GM21515 (cell line): ENCODE results near the gene KANTR.

Experiments used
- ATAC-seq: cut with Tn5 transposase; IDR thresholded peaks from one replicate; pipeline ENCODE4 v1.9.1; 2021; ENCODE audit not compliant: unreplicated experiment

The KANTR gene

DNA sequence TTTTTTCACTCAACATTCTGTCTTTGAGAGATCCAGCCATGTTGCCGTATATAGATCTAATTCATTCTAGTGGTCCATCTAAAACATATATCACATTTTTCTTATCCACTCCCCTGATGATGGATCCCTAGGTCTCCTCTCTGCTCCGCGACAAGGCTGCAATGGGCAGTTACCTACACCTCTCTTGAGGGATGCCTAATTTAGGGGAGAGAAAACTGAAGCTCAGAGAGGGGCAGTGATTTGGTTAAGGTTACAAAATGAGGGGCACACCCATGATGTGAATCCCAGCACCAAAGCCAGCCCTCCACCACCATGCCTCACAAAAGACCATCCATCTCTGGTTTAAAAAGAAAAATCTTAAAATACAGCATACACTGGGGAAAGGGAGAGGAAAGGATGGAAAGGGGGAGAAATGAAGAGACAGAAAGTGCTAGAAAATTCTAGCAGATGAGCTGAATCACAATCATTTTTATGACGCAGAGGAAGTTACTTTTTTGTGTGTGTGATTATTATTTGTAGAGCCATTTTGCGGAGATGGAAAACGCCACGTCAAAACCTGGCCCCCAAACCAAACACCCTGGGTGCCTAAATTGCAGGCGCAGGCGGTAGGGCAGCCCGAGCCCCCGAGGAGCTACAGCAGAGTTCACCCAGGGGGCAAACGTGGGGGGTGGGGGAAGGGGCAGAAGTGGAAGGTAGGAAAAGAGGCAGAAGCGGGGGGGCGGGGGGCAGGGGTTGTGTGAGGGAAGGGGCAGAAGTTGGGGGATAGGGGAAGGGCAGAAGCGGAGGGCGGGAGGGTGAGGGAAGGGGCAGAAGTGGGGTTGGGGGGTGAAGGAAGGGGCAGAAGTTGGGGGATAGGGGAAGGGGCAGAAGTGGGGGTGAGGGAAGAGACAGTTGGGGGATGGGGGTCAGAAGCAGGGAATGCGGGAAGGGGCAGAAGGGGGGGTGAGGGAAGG lies 13.0 kb upstream of the KANTR start:
- no peak for ATAC-seq

DNA sequence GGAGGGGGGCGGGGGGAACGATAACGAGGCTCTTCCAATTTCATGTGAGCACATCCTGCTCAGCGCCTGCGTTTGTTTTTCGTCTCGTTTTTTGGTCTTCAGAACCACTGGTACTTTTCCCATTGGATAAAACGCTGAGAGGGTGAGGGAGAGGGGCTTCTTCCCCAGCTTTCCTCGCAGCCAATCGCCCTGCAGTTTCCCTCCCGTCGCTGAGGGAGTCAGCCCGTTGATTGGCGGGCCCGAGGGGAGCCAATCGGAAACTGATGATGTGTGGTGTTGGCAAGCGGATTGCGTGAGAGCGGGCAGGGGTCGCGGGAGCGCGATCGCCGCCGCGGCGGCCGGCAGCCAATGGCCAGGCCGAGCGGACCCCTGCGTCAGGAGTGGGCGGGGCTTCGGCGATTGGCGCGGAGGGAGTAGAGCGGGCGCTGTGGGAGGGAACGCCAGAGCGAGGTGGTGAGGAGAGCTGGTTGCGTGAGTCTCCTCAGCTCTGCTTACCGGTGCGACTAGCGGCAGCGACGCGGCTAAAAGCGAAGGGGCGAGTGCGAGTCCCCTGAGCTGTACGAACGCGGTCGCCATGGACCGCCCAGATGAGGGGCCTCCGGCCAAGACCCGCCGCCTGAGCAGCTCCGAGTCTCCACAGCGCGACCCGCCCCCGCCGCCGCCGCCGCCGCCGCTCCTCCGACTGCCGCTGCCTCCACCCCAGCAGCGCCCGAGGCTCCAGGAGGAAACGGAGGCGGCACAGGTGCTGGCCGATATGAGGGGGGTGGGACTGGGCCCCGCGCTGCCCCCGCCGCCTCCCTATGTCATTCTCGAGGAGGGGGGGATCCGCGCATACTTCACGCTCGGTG lies 11.8 kb upstream of the KANTR start, which contains the start of gene TSPYL2:
TSPYL2 (plus strand) TSS at position 443 of the 848 bp plus-strand sequence; CDS start at position 575, 132 bp downstream.
- ATAC-seq = peak; percentile 91

DNA sequence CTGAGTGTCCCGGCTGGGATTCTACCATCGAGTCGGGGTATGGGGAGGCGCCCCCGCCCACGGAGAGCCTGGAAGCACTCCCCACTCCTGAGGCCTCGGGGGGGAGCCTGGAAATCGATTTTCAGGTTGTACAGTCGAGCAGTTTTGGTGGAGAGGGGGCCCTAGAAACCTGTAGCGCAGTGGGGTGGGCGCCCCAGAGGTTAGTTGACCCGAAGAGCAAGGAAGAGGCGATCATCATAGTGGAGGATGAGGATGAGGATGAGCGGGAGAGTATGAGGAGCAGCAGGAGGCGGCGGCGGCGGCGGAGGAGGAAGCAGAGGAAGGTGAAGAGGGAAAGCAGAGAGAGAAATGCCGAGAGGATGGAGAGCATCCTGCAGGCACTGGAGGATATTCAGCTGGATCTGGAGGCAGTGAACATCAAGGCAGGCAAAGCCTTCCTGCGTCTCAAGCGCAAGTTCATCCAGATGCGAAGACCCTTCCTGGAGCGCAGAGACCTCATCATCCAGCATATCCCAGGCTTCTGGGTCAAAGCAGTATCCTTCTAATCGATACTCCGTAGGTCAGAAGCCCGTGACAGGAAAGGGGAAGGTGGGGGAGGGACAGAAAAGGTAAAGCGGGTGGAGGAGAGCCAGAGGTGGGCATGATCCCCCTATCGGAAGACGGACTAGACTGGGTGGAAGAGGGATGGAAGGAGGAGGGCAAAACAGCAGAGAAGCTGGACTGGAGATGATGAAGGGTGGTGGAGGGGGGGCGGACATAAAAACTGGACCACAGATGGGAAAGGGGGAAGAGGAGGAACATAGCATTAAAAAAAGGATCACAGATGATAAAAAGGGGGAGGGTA lies 10.9 kb upstream of the KANTR start:
- no peak for ATAC-seq

DNA sequence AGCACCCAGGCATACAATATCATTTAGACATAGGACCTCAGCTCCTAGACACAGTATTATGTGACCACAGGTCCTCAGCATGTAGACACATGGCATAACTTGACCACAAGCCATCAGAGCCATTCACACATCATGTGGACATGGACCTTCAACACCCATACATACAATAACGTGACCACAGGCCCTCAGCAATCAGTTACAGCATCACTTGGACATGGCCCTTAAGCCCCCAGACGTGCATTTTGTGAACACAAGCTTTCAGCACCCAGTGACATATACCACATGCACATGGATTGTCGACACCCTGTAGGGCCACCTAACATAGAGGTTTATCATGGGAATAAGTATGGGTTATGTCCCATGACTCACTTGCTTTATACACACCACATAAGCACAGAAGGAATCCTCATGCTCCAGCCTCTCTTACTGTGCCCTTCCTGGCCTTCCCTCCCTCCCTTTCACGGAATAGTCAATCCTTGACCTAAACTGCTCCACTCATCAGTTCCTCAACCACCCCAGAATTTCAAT lies 9.8 kb upstream of the KANTR start:
- no peak for ATAC-seq

- ATAC-seq = no peak
These were observed 9.1 kb upstream of the KANTR start for GRCh38 chrX:53084863-53085262.

DNA sequence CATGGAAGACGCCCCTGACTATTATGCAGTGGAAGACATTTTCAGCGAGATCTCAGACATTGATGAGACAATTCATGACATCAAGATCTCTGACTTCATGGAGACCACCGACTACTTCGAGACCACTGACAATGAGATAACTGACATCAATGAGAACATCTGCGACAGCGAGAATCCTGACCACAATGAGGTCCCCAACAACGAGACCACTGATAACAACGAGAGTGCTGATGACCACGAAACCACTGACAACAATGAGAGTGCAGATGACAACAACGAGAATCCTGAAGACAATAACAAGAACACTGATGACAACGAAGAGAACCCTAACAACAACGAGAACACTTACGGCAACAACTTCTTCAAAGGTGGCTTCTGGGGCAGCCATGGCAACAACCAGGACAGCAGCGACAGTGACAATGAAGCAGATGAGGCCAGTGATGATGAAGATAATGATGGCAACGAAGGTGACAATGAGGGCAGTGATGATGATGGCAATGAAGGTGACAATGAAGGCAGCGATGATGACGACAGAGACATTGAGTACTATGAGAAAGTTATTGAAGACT lies 8.2 kb upstream of the KANTR start:
- ATAC-seq = no peak

DNA sequence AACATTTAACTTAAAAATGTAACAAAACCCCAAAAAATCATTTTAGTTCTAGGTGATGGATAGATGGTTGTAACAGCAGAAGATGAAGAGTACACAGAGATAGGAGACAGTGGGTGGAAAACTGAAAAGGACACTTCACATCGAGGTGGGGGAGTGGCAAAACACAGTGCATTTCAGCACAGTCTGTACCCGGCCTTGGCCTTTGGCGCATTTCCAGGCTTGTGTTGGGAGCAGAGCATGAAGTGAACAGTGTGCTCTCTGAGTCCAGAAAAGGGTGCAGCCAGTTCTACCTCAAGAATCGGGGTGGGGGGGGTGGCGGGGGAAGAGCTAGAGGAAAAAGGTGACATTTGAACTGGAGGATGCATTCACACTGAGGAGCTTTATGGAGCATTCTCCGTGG lies 7.5 kb upstream of the KANTR start:
- no peak for ATAC-seq

DNA sequence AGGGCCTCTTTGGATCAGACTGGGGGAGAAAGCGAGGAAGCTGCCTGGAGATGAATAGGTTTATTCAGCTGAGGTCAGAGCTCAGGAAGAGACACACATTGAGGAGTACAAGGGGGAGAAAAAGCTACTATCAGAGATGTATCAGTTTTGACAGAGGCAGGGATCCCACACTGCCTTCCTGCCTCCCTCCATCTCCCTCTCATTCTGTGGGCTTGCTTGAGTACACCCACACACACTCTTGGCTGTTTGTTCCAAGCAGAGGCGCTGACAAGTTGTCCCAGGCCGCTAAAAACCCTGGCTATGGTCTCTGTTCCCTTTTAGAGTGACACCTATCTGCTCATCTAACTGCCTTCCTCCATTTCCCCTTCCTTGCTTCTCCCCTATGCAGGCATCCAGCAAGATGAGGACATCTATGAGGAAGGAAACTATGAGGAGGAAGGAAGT lies 6.5 kb upstream of the KANTR start:
- ATAC-seq = no peak

DNA sequence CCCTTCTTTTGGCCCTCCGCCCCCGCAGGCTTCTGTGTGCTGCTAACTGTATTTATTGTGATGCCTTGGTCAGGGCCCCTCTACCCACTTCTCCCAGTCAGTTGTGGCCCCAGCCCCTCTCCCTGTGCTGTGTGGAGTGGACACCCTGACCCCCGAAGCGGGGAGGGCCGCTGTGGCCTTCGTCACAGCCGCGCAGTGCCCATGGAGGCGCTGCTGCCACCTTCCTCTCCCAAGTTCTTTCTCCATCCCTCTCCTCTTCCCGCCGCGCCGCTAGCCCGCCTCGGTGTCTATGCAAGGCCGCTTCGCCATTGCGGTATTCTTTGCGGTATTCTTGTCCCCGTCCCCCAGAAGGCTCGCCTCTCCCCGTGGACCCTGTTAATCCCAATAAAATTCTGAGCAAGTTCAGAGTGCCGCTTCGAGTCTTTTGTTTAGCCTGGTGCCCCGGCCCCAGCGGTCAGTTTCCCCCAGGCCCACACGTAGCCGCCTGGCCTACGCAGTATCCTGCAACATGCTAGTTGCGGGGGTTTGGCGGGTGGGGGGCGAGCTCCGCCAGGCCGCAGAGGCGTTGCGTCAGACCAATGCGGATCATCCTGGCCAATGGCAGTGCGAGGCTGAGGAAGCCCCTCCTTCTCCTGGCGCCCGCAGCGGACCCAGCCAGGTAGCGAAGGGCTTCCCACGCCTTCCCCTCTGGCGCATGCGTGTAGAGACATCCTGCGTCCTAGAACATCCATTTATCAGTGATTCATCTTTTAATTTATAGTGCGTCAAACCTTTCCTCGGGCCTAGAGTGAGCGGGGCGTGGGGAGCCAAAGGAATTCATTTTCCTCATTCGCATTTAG lies 5.6 kb upstream of the KANTR start:
- ATAC-seq = peak; percentile 46

DNA sequence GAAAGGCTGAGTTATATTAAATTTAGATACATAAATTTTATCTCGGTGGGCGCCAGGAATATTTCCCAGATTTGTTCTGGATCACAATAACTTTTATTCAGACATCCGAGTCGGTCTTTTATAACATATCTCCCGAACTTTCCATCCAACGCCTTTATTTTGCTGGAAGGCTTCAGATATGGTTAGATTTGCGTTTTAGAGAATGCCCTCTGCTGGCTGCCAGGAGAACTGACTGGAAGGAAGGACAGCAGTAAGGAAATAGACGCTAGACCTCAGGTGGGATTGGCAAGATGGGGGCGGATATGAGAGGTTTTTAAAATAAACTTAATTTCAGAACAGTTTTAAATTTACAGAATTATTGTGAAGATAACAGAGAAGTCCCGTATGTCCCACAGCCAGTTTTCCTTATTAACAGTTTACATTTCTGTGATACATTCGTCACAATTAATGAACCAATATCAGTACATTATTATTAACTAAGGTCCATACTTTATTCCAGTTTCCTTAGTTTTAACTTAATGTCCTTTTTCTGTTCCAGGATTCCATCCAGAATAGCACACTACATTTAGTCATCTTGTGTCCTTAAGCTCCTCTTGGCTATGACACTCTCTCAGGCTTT lies 4.6 kb upstream of the KANTR start:
- ATAC-seq = no peak

- no peak for ATAC-seq
These were observed 4.0 kb upstream of the KANTR start for GRCh38 chrX:53089925-53090324.

DNA sequence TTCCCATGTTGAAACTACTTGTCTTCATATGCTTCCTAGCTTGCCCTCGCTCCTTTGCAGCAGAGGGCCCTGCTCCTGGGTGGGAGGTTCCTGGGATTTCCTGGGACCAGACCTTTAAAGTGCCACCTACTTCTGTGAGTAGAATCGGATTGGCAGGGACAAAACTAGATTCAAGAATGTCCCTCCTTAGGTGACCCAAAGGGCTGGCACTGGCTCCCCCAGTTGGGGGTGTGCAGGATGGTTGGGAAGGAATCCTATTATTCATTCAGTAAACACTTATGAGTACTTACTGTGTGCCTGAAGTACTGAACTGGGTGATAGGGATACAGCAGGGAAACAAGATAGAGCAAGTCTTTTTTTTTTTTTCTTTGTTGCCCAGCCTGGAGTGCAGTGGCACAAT lies 2.6 kb upstream of the KANTR start:
- no peak for ATAC-seq

GRCh38 chrX:53093177-53093655 lies 726 bp upstream of the KANTR start:
- peak; percentile 49 for ATAC-seq

- ATAC-seq = no peak
These were observed 602 bp downstream of the KANTR start for GRCh38 chrX:53094582-53094905.

- ATAC-seq = no peak
These were observed 1.9 kb downstream of the KANTR start for GRCh38 chrX:53095796-53096195.

DNA sequence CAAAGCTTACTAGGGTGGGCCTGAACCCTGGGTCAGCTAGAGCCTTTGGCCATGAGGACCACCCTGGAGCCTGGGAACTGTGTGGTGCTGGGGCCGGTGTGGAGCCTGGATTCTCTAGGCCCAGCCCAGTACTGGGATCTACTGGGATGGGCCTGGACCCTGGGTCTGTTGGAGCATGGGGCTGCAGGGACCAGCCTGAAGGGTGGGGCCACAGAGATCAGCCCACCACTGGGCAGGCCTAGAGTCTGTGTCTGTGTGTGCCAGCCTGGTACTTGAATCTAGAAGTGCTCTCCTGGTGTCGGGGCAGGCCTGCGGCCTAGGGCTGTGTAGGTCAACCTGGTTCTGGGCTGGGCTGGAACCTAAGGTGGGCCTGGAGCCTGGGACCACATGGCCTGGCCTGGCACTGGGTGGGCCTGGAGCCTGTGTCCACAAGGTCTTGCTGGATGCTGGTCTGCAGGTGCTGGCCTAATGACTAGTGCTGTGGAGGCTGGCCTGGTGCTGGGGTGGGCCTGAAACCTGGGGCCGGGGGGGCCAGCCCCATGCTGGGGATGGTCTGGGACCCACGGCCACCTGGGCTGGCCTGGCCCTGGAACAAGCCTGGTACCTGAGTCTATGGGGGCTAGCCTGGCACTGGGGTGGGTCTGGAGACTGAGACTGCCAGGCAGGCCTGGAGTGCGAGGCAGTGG lies 21.1 kb downstream of the KANTR start:
- ATAC-seq = no peak

DNA sequence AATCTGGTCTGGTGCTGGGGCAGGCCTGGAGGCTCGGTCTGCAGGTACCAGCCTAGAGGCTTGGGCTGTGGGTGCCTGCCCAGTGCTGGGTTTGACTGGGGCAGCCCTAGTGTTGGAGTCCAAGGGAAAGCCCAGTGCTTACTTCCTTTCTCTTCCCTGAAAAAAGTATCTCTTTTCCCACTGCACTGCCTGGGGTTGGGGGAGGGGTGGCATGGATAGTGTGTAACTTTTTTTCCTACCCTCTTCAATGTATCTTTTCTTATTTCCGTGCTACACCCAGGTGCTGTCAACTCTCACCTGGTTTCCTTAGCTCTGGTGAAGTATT lies 21.6 kb downstream of the KANTR start:
- no peak for ATAC-seq

DNA sequence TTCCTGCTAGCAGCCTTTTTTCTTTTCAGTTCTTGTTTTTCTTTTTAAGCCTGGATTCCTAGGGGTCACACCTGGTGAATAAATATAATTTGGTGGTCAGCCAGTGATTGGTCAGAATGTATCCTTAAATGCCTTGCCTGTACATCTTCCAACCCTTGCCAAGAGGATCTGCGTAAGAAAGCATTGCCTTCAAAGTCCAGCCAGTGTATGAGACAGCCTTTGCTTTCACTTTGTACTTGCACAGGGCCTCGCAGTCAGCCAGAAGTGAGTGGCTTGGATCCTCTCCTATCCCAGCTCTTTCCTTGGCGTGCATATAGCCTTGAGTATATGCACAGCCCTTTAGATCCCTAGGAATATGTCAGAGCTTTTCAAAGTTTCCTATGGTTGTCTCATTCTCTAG lies 22.2 kb downstream of the KANTR start:
- ATAC-seq = no peak

GRCh38 chrX:53122013-53122412 lies 28.1 kb downstream of the KANTR start:
- ATAC-seq = no peak
